DMS153 treated with DMSO at 0.1 percent for 48 hours (cell line): ENCODE measurements around the gene NCS1.

Experiments
- DNase-seq: peaks from one replicate; lab custom pipeline; 2025; ENCODE audit not compliant: unreplicated experiment; lab: John Stamatoyannopoulos, UW

The NCS1 gene

GRCh38 chr9:130175355-130175754, 3.2 kb downstream of the NCS1 start:
- no peak for DNase-seq

GRCh38 chr9:130176760-130177159, 4.6 kb downstream of the NCS1 start:
- no peak for DNase-seq

GRCh38 chr9:130177898-130178805, 5.9 kb downstream of the NCS1 start:
- no peak for DNase-seq

- no peak for DNase-seq
These were observed 7.2 kb downstream of the NCS1 start for GRCh38 chr9:130179331-130179907.

- no peak for DNase-seq
These were observed 8.3 kb downstream of the NCS1 start for GRCh38 chr9:130180516-130180915.

GRCh38 chr9:130181678-130182380, 9.6 kb downstream of the NCS1 start:
- DNase-seq: no peak

- DNase-seq: no peak
These were observed 10.2 kb downstream of the NCS1 start for GRCh38 chr9:130182381-130182909.

GRCh38 chr9:130183133-130183762, 11.0 kb downstream of the NCS1 start:
- no peak for DNase-seq

- DNase-seq: no peak
These were observed 12.8 kb downstream of the NCS1 start for GRCh38 chr9:130185017-130185416.

GRCh38 chr9:130185490-130186031, 13.4 kb downstream of the NCS1 start:
- no peak for DNase-seq

- DNase-seq: no peak
These were observed 13.8 kb downstream of the NCS1 start for GRCh38 chr9:130186051-130186450.

- no peak for DNase-seq
These were observed 14.8 kb downstream of the NCS1 start for GRCh38 chr9:130186839-130187522.

- DNase-seq: no peak
These were observed 15.3 kb downstream of the NCS1 start for GRCh38 chr9:130187523-130187846.

GRCh38 chr9:130188860-130189481, 16.8 kb downstream of the NCS1 start:
- no peak for DNase-seq

GRCh38 chr9:130189840-130190239, 17.6 kb downstream of the NCS1 start:
- no peak for DNase-seq

GRCh38 chr9:130191068-130191748, 19.0 kb downstream of the NCS1 start:
- DNase-seq: no peak

GRCh38 chr9:130191749-130192120, 19.5 kb downstream of the NCS1 start:
- no peak for DNase-seq

GRCh38 chr9:130192382-130192999, 20.3 kb downstream of the NCS1 start:
- DNase-seq: no peak

GRCh38 chr9:130193103-130193502, 20.9 kb downstream of the NCS1 start:
- no peak for DNase-seq
